Calu3 (cell line): ENCODE measurements around the gene NOL4L. TPM values are rescaled to one million over a fixed set of nuclear protein-coding genes. Genes with fewer than 3 reads are reported as not detected.

Experiments
- BruUV-seq: library from RNA; stranded (reverse); fragments of 400-500 nt; replicated peaks from 2 replicates; lab custom pipeline; 2021; lab: Mats Ljungman, UMichigan
- CTCF ChIA-PET: fragments of 300-600 bp; sonication (Branson Sonifier 250); formaldehyde crosslinking; loops from one replicate; lab custom pipeline; 2022; ENCODE audit warnings: antibody characterized with exemption; lab: Charles Lee
- DNase-seq: peaks from one replicate; pipeline ENCODE4 v3.0.0; 2022
- H3K27ac Mint-ChIP-seq: one replicate; pipeline ENCODE4 v1.8.0; 2022; ENCODE audit warnings: mixed read lengths; ENCODE audit not compliant: unreplicated experiment
- H3K27me3 Mint-ChIP-seq: one replicate; pipeline ENCODE4 v1.8.0; 2022; ENCODE audit warnings: mixed read lengths; ENCODE audit not compliant: unreplicated experiment
- H3K36me3 Mint-ChIP-seq: one replicate; pipeline ENCODE4 v1.8.0; 2022; ENCODE audit warnings: mild to moderate bottlenecking, moderate library complexity, mixed read lengths; ENCODE audit not compliant: insufficient read depth, unreplicated experiment
- H3K4me1 Mint-ChIP-seq: one replicate; pipeline ENCODE4 v1.8.0; 2022; ENCODE audit warnings: mild to moderate bottlenecking, low read depth, mixed read lengths; ENCODE audit not compliant: unreplicated experiment
- H3K4me3 Mint-ChIP-seq: one replicate; pipeline ENCODE4 v1.8.0; 2022; ENCODE audit warnings: mild to moderate bottlenecking, low read depth, moderate library complexity, mixed read lengths; ENCODE audit not compliant: unreplicated experiment
- H3K9me3 Mint-ChIP-seq: one replicate; pipeline ENCODE4 v1.8.0; 2022; ENCODE audit warnings: low read depth, mixed read lengths; ENCODE audit not compliant: unreplicated experiment
- intact Hi-C: fragments of 100-400 bp; cut with micrococcal nuclease; formaldehyde crosslinking; loops from one replicate; pipeline ENCODE4 v1.10.0; 2022; ENCODE audit not compliant: unreplicated experiment
- total RNA-seq: library from RNA; stranded (reverse); gene quantifications from 2 replicates; pipeline ENCODE4 v1.2.3, GENCODE V29; 2022
- TF ChIP-seq, protein P1 (sequence below): fragments of 200-600 bp; IDR thresholded peaks from one replicate; pipeline ENCODE4 v1.8.0; 2022; ENCODE audit warnings: antibody characterized with exemption; ENCODE audit not compliant: unreplicated experiment

The NOL4L gene
- total RNA-seq, 1 experiment from 2014 or later, result 46.9 TPM

DNA sequence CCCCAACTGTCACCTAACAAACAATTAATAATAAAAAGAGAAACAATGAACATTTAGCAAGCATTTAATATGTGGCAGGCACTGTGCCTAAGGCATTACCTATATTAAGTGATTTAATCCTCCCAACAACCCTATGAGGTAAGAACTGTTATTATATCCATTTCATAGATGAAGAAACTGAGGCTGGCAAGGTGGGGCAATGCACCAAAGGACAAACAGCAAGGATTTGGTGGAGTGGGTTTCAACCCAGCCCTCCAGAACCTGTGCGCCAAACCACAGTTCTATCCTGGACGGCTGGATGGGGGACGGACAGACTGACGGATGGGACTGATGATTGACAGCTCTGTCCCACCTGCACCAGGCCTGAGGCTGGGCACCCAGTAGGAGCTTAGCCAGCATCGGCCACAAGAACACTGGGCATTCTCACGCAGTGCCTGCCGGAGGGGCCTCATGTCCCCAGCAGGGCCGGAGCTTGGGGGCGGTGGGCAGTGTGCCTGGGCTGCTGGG, 24.6 kb downstream of the NOL4L start:
- no peak overlapping the region for H3K27ac Mint-ChIP-seq
- no peak overlapping the region for H3K4me3 Mint-ChIP-seq
- TF ChIP-seq, protein P1, sequence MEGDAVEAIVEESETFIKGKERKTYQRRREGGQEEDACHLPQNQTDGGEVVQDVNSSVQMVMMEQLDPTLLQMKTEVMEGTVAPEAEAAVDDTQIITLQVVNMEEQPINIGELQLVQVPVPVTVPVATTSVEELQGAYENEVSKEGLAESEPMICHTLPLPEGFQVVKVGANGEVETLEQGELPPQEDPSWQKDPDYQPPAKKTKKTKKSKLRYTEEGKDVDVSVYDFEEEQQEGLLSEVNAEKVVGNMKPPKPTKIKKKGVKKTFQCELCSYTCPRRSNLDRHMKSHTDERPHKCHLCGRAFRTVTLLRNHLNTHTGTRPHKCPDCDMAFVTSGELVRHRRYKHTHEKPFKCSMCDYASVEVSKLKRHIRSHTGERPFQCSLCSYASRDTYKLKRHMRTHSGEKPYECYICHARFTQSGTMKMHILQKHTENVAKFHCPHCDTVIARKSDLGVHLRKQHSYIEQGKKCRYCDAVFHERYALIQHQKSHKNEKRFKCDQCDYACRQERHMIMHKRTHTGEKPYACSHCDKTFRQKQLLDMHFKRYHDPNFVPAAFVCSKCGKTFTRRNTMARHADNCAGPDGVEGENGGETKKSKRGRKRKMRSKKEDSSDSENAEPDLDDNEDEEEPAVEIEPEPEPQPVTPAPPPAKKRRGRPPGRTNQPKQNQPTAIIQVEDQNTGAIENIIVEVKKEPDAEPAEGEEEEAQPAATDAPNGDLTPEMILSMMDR, result no peak
- no peak for DNase-seq
- H3K4me1 Mint-ChIP-seq, result no peaks in the 10 kb centered on the region
- peaks cover 64% of the 10 kb centered on the region for H3K27me3 Mint-ChIP-seq
- peaks cover 11% of the 10 kb centered on the region for H3K36me3 Mint-ChIP-seq
- no TSS peak for BruUV-seq
- intact Hi-C loops, result no loop called here
- CTCF ChIA-PET, result no interaction called here
- H3K9me3 Mint-ChIP-seq, result no peaks in the 10 kb centered on the region

DNA sequence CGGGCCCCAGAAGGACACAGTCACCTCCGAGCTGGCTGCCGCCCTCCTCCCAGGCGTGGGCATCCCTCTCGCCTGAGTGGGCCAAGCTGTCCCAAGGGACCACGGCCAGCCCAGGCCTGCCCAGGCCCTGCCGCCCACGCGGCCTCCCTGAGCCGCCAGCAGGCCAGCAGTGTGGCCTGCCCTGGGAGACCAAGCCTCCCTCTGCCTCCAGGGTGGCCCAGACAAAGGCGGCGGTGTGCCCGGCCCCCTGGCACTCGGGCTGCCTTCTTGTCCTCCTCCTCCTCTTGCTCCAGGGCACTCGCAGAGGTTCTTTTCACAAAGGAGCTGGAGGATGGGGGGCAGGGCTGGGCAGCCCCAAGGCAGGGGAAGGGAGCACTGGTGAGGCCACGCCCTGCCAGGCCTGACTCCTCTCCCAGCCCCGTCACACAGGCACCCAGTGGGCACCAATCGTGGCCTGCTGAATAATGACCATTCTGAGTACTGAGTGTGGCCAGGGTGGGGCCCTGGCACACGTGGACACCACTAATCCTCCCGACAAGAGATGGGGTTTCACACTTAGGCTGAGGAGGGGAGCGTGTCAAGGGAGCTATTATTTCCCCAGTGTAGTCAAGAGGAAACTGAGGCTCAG, 25.3 kb downstream of the NOL4L start:
- no peak overlapping the region for H3K4me3 Mint-ChIP-seq
- H3K4me1 Mint-ChIP-seq, result peaks cover 5% of the 10 kb centered on the region
- CTCF ChIA-PET, result interaction anchor here (0.5 kb wide), 1 partner anchor 29 kb away, joined by 3 read pairs; no protein-coding TSS in a partner anchor
- H3K27ac Mint-ChIP-seq, result no peak overlapping the region
- BruUV-seq, result no TSS peak
- H3K36me3 Mint-ChIP-seq, result peaks cover 11% of the 10 kb centered on the region
- no peaks in the 10 kb centered on the region for H3K9me3 Mint-ChIP-seq
- H3K27me3 Mint-ChIP-seq, result peaks cover 66% of the 10 kb centered on the region
- intact Hi-C loops, result no loop called here
- TF ChIP-seq, protein P1, result no peak
- no peak for DNase-seq

DNA sequence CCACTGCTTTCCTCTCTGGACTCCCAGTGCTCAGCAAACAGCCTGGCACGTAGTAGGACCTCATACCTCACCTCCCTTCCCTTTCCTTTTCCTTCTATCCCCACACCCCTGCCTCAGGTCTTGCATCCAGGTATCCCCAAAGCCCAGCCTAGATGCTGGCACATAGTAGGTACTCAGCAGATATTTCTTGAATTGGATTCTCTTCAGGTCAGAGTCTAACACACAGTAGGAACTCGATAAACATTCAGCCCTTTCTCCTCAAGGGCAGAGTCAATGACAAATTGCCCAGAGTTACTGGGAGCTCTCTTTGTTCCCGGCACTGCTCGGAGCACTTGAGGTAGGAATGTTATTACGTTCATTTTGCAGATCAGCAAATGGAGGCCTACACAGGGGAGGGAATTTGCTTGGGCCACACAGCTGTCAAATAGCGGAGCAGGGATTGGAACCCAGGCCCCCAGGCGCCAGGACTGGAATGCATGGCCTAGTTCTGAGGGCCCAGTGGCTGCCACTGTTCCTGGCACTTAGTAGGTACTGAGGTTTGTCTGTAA, 25.9 kb downstream of the NOL4L start:
- Mint-ChIP-seq H3K4me1 (peaks cover 10% of the 10 kb centered on the region), H3K27ac (no peak overlapping the region), H3K4me3 (no peak overlapping the region), H3K9me3 (no peaks in the 10 kb centered on the region), H3K27me3 (peaks cover 66% of the 10 kb centered on the region), H3K36me3 (peaks cover 11% of the 10 kb centered on the region)
- no TSS peak for BruUV-seq
- intact Hi-C loops, result no loop called here
- DNase-seq, result no peak
- CTCF ChIA-PET, result interaction anchor here (0.5 kb wide), 1 partner anchor 30 kb away, joined by 3 read pairs; no protein-coding TSS in a partner anchor
- TF ChIP-seq, protein P1, result no peak

DNA sequence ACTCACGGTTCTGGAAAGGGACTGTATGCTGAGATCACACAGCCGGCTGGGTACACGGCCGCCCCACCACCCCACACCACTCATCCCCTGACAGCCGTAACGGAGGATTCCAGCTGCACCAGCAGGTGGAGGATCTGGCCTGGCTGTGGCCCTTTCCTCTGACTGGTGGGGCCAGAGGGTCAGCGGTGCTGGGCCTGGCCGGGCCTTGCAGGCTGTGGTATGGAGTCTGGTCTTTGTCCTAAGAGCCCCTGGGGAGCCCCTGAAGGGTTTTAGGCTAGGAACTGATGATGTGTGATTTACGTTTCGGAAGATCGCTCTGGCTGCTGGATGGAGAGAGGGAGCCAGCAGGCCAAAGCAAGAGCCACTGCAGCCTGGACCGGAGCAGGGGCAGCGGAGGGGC, 26.6 kb downstream of the NOL4L start:
- DNase-seq, result no peak
- Mint-ChIP-seq H3K27me3 (peaks cover 66% of the 10 kb centered on the region), H3K4me3 (no peak overlapping the region), H3K27ac (no peak overlapping the region), H3K9me3 (no peaks in the 10 kb centered on the region), H3K4me1 (peaks cover 18% of the 10 kb centered on the region), H3K36me3 (peaks cover 11% of the 10 kb centered on the region)
- CTCF ChIA-PET, result no interaction called here
- TF ChIP-seq, protein P1, result no peak
- intact Hi-C loops, result no loop called here
- BruUV-seq, result no TSS peak
